Smooth muscle cell of the coronary artery (primary cell): ENCODE results near the gene RIC3. TPM values are rescaled to one million over a fixed set of nuclear protein-coding genes. Genes with fewer than 3 reads are reported as not detected.

Experiments
- total RNA-seq: library from RNA; depleted of rRNA; stranded (reverse); fragments of >200 nt; gene quantifications from 2 replicates; pipeline ENCODE4 v1.2.3, GENCODE V29; 2014; ENCODE audit warnings: low replicate concordance

The RIC3 gene, protein sequence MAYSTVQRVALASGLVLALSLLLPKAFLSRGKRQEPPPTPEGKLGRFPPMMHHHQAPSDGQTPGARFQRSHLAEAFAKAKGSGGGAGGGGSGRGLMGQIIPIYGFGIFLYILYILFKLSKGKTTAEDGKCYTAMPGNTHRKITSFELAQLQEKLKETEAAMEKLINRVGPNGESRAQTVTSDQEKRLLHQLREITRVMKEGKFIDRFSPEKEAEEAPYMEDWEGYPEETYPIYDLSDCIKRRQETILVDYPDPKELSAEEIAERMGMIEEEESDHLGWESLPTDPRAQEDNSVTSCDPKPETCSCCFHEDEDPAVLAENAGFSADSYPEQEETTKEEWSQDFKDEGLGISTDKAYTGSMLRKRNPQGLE
- total RNA-seq: not detected in 2 replicates

DNA sequence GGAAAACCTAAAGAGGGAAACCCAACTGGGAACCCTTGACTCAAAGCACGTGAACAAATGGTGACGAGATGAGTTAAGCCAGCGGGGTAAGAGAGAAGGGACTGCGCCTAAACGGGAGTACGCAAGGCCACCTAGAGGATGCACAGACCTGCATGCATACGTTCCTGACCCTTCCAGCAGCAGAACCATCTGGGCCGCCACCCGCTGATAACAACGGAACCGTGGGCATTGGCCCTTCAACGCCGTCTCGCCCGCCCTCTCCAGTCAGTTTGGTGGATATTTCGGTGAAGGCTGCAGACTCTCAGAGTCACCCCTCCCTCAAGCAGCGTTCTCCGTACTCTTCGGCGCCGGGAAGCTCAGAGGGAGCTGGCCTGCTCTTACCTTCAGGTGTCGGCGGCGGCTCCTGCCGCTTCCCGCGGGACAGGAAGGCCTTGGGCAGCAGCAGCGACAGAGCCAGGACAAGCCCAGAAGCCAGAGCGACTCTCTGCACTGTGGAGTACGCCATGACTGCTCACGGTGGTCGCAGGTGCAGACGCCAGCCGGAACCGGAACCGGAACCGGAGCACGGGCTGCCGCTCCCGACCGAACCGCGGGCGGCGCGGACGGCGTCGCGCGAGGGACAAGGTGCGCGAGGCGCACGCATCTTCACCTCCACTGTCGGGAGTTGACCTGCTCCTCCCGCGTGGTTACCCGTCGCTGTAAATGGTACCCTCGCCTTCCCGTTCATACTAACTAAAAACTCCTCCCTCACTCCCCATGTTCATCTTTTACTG lies at the start of gene RIC3:
Gene RIC3, minus strand, starts transcription at position 541 of the 773 bp plus-strand sequence. Its CDS starts 36 bp downstream, at position 505.

DNA sequence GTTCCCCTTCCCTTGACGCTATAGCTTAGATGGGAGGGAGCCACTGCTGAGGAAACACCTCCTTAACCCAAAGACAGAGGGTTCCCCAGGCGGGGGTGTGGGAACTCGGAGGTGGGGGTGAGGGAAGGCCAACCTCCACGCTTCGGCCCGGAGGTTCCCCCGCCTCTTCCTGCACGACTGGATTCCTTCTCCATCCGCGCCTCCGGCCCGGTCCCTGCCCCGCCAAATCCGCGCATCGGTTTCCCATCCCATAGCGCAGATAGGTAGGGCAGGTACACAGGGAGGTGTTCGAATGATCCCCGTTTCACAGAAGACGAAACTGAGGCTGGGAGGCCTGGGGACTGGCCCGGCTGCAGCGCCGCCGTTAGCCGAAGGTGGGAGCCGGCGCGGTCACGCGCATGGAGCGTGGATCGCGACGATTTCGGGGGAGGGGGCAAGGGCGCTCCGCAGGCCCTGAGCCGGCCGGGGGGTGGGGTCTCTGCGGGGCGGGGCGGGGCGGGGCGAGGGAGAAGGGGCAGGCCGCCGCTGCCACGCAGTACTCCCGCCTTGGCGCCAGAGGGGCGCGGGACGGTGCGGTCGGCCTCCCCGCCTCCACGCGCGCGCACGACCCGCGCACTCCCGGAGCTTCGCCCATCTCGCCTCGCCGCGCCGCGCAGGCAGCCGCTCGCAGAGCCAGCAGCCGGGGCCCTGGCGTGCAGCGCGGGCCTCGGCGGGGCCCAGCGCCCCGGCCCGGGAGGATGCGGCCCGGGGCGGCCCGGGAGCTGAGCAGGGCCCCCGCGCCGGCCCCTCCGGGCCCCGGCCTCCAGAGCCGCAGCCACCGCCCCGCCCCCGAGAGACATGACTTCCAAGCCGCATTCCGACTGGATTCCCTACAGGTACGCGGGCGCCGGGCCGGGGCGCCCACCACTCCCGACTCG lies 87.9 kb downstream of the RIC3 start, which contains the start of gene TUB:
Gene TUB, plus strand, starts transcription at position 538 of the 917 bp plus-strand sequence. Its CDS starts 300 bp downstream, at position 838.

Other genes with a start within 250 kb of the RIC3 start
- not detected in 2 replicates for gene OR10A6, start 237.8 kb downstream of the RIC3 start, total RNA-seq
- not detected in 2 replicates for gene OR10A3, start 227.3 kb downstream of the RIC3 start, total RNA-seq
- gene NLRP10, start 203.6 kb downstream of the RIC3 start, total RNA-seq: 0.23 and 0.68 TPM in 2 replicates
- 278 and 302 TPM in 2 replicates for gene EIF3F, start 181.7 kb downstream of the RIC3 start, total RNA-seq
- gene TUB, start 87.8 kb downstream of the RIC3 start, total RNA-seq: 7.7 and 12.6 TPM in 2 replicates
- gene LMO1, start 94.9 kb upstream of the RIC3 start, total RNA-seq: not detected in 2 replicates